Measurements from ENCODE around the gene RANBP6. TPM values are rescaled to one million over a fixed set of nuclear protein-coding genes. Genes with fewer than 3 reads are reported as not detected.

Gene RANBP6
- total RNA-seq, 1 donor from 2014 or later, result 24.0 TPM

GRCh38 chr9:6052293-6052919 is 37.0 kb upstream of the RANBP6 start:
- DNase-seq (ENCODE audit: extremely low spot score, unreplicated experiment), result no peak

GRCh38 chr9:6051511-6051950 is 36.1 kb upstream of the RANBP6 start:
- no peak for DNase-seq (ENCODE audit: extremely low spot score, unreplicated experiment)
- no peak overlapping the region for H3K4me3 Mint-ChIP-seq
- H3K27ac Mint-ChIP-seq, result no peak overlapping the region
- H3K4me1 Mint-ChIP-seq (ENCODE audit: unreplicated experiment), result peaks cover 4% of the 10 kb centered on the region
- no peaks in the 10 kb centered on the region for H3K36me3 Mint-ChIP-seq
- TF ChIP-seq CTCF (conservative IDR thresholded peaks at IDR 0.05), result no peak
- no peaks in the 10 kb centered on the region for H3K9me3 Mint-ChIP-seq
- no peaks in the 10 kb centered on the region for H3K27me3 Mint-ChIP-seq

More at GRCh38 chr9:6052293-6052919, 37.0 kb upstream of the RANBP6 start:
- H3K4me1 Mint-ChIP-seq (ENCODE audit: unreplicated experiment), result peaks cover 4% of the 10 kb centered on the region
- no peaks in the 10 kb centered on the region for H3K9me3 Mint-ChIP-seq
- H3K27ac Mint-ChIP-seq, result peak overlapping the region; percentile 52
- H3K36me3 Mint-ChIP-seq, result no peaks in the 10 kb centered on the region
- no peak overlapping the region for H3K4me3 Mint-ChIP-seq
- no peaks in the 10 kb centered on the region for H3K27me3 Mint-ChIP-seq
- TF ChIP-seq CTCF (conservative IDR thresholded peaks at IDR 0.05), result no peak

GRCh38 chr9:6049798-6050197 is 34.4 kb upstream of the RANBP6 start:
- peaks cover 4% of the 10 kb centered on the region for H3K4me1 Mint-ChIP-seq (ENCODE audit: unreplicated experiment)
- no peak for DNase-seq (ENCODE audit: extremely low spot score, unreplicated experiment)
- peak; percentile 35 for TF ChIP-seq CTCF (conservative IDR thresholded peaks at IDR 0.05)
- no peaks in the 10 kb centered on the region for H3K36me3 Mint-ChIP-seq
- no peaks in the 10 kb centered on the region for H3K9me3 Mint-ChIP-seq
- no peak overlapping the region for H3K4me3 Mint-ChIP-seq
- no peak overlapping the region for H3K27ac Mint-ChIP-seq
- no peaks in the 10 kb centered on the region for H3K27me3 Mint-ChIP-seq

- DNase-seq (ENCODE audit: extremely low spot score, unreplicated experiment), result no peak
Measured at GRCh38 chr9:6048039-6048438, 32.6 kb upstream of the RANBP6 start.

GRCh38 chr9:6047020-6047419 is 31.6 kb upstream of the RANBP6 start:
- no peaks in the 10 kb centered on the region for H3K36me3 Mint-ChIP-seq
- TF ChIP-seq CTCF (conservative IDR thresholded peaks at IDR 0.05), result no peak
- DNase-seq (ENCODE audit: extremely low spot score, unreplicated experiment), result no peak
- no peak overlapping the region for H3K27ac Mint-ChIP-seq
- no peaks in the 10 kb centered on the region for H3K4me1 Mint-ChIP-seq (ENCODE audit: unreplicated experiment)
- no peaks in the 10 kb centered on the region for H3K9me3 Mint-ChIP-seq
- peaks cover 5% of the 10 kb centered on the region for H3K27me3 Mint-ChIP-seq
- H3K4me3 Mint-ChIP-seq, result no peak overlapping the region

More at GRCh38 chr9:6048039-6048438, 32.6 kb upstream of the RANBP6 start:
- TF ChIP-seq CTCF (conservative IDR thresholded peaks at IDR 0.05), result no peak
- H3K9me3 Mint-ChIP-seq, result no peaks in the 10 kb centered on the region
- no peaks in the 10 kb centered on the region for H3K27me3 Mint-ChIP-seq
- no peaks in the 10 kb centered on the region for H3K4me1 Mint-ChIP-seq (ENCODE audit: unreplicated experiment)
- H3K36me3 Mint-ChIP-seq, result no peaks in the 10 kb centered on the region
- H3K27ac Mint-ChIP-seq, result no peak overlapping the region
- no peak overlapping the region for H3K4me3 Mint-ChIP-seq
